GM12878 (cell line): Measurements from ENCODE around the gene SLC39A11. TPM values are rescaled to one million over a fixed set of nuclear protein-coding genes. Genes with fewer than 3 reads are reported as not detected.

ENCODE experiments used
- ATAC-seq: fragments of 200-7000 bp; cut with Tn5 transposase; 3 replicates; pipeline ENCODE4 v1.9.1; 2020; ENCODE audit warnings: mild to moderate bottlenecking, moderate library complexity
- BruUV-seq: library from RNA; stranded (reverse); fragments of 400-500 nt; replicated peaks from 2 replicates; lab custom pipeline; 2021; lab: Mats Ljungman, UMichigan
- CTCF ChIA-PET: fragments of 300-600 bp; sonication (Branson Sonifier 250); formaldehyde crosslinking; extraction: SDS; loops from one replicate; lab custom pipeline; 2021; ENCODE audit warnings: inconsistent platforms; lab: Yijun Ruan, JAX
- POLR2A ChIA-PET: fragments of 350-600 bp; formaldehyde crosslinking; extraction: SDS; loops from one replicate; lab custom pipeline; 2021; ENCODE audit warnings: inconsistent platforms; lab: Charles Lee
- RAD21 ChIA-PET: fragments of 300-600 bp; sonication (Branson Sonifier 250); formaldehyde crosslinking; loops from one replicate; lab custom pipeline; 2023; ENCODE audit warnings: antibody characterized with exemption; ENCODE audit not compliant: unreplicated experiment; lab: Charles Lee
- SMC1A ChIA-PET: fragments of 300-600 bp; sonication (Branson Sonifier 250); formaldehyde crosslinking; loops from one replicate; lab custom pipeline; 2023; ENCODE audit not compliant: unreplicated experiment, uncharacterized antibody; lab: Charles Lee
- DNase-seq: peaks from one replicate; pipeline ENCODE4 v3.0.0-alpha.2; 2011; ENCODE audit warnings: low read depth, low spot score
- FAIRE-seq: peaks from 3 replicates; lab custom pipeline; 2011; peaks lifted over from hg19 to GRCh38; lab: Jason Lieb, UNC
- H2AFZ ChIP-seq: 2 replicates; pipeline ENCODE4 v1.6.0; 2011; ENCODE audit warnings: low read depth, low read length, control low read depth; ENCODE audit not compliant: control insufficient read depth
- H3K27ac ChIP-seq: 2 replicates; pipeline ENCODE4 v1.5.1; 2011; ENCODE audit warnings: control low read depth; ENCODE audit not compliant: control insufficient read depth, insufficient read depth
- H3K27me3 ChIP-seq, 2 experiments: replicated peaks in 1 of 2; 2 replicates each; pipeline versions ENCODE4 v1.6.0 to v1.6.1; 2011; ENCODE audit warnings: low read length in 1 of 2; ENCODE audit not compliant: control insufficient read depth in 2 of 2, insufficient read depth in 2 of 2
- H3K36me3 ChIP-seq, 2 experiments: 2 replicates each; pipeline ENCODE4 v1.5.1; 2011; ENCODE audit warnings: low read length in 1 of 2; ENCODE audit not compliant: control insufficient read depth in 2 of 2, insufficient read depth in 2 of 2
- H3K4me1 ChIP-seq: 2 replicates; pipeline ENCODE4 v1.6.1; 2011; ENCODE audit warnings: mild to moderate bottlenecking, low read length, moderate library complexity, mixed read lengths; ENCODE audit not compliant: control insufficient read depth, insufficient read depth
- H3K4me2 ChIP-seq: 2 replicates; pipeline ENCODE4 v1.6.0; 2011; ENCODE audit warnings: control low read depth; ENCODE audit not compliant: control insufficient read depth, insufficient read depth
- H3K4me3 ChIP-seq: fragments of 200-600 bp; sonication (generic); 2 replicates; pipeline ENCODE4 v1.5.1; 2016
- H3K79me2 ChIP-seq: 2 replicates; pipeline ENCODE4 v1.6.0; 2011; ENCODE audit warnings: low read length; ENCODE audit not compliant: control insufficient read depth, insufficient read depth
- H3K9ac ChIP-seq: 2 replicates; pipeline ENCODE4 v1.8.0; 2011; ENCODE audit warnings: low read length, control low read depth, mixed read lengths; ENCODE audit not compliant: control insufficient read depth, insufficient read depth
- H3K9me3 ChIP-seq: replicated peaks from 3 replicates; pipeline ENCODE4 v1.5.1; 2011; ENCODE audit warnings: mild to moderate bottlenecking, low read length; ENCODE audit not compliant: control insufficient read depth, insufficient read depth
- H4K20me1 ChIP-seq: 2 replicates; pipeline ENCODE4 v1.6.0; 2011; ENCODE audit not compliant: control insufficient read depth, insufficient read depth
- BRCA1 ChIP-seq: IDR thresholded peaks from 2 replicates; pipeline ENCODE4 v1.6.1; 2011; ENCODE audit warnings: low read depth, low read length, improper control_type of control experiment
- CBX5 ChIP-seq: sonication (generic); IDR thresholded peaks from 2 replicates; pipeline ENCODE4 v1.6.1; 2016; ENCODE audit warnings: low read depth, moderate library complexity, mild to moderate bottlenecking, inconsistent platforms
- DPF2 ChIP-seq: fragments of 450-650 bp; IDR thresholded peaks from 2 replicates; pipeline ENCODE4 v1.6.1; 2017; ENCODE audit warnings: mild to moderate bottlenecking
- EED ChIP-seq: sonication (generic); IDR thresholded peaks from 2 replicates; pipeline ENCODE4 v1.6.1; 2016; ENCODE audit warnings: antibody characterized with exemption, low read depth
- ETV6 ChIP-seq, 2 experiments: fragments of 450-650 bp in 1 of 2; IDR thresholded peaks in 1 of 2; conservative IDR thresholded peaks in 1 of 2; 2 replicates each; pipeline ENCODE4 v1.6.1; 2014; ENCODE audit warnings: antibody characterized with exemption in 1 of 2, borderline replicate concordance in 1 of 2, low read depth in 1 of 2, mild to moderate bottlenecking in 1 of 2, moderate library complexity in 1 of 2
- IKZF1 ChIP-seq: fragments of 450-650 bp; conservative IDR thresholded peaks from 2 replicates; pipeline ENCODE4 v1.6.1; 2017; ENCODE audit warnings: antibody characterized with exemption, mild to moderate bottlenecking
- IKZF2 ChIP-seq, 2 experiments: fragments of 450-650 bp; IDR thresholded peaks; 2 replicates each; pipeline ENCODE4 v1.6.1; 2017; ENCODE audit warnings: mild to moderate bottlenecking in 2 of 2, moderate library complexity in 2 of 2
- IRF4 ChIP-seq: IDR thresholded peaks from 2 replicates; pipeline ENCODE4 v1.6.1; 2011; ENCODE audit warnings: low read depth, low read length
- MTA2 ChIP-seq: fragments of 450-650 bp; IDR thresholded peaks from 2 replicates; pipeline ENCODE4 v1.6.1; 2016; ENCODE audit warnings: low read depth, mild to moderate bottlenecking, moderate library complexity
- SIN3A ChIP-seq: IDR thresholded peaks from 2 replicates; pipeline ENCODE4 v1.6.1; 2012; ENCODE audit warnings: low read depth, low read length, improper control_type of control experiment
- SPI1 ChIP-seq: IDR thresholded peaks from 2 replicates; pipeline ENCODE4 v1.6.1; 2011; ENCODE audit warnings: low read depth, mild to moderate bottlenecking, low read length, moderate library complexity, borderline replicate concordance; ENCODE audit not compliant: insufficient read depth
- TCF12 ChIP-seq: IDR thresholded peaks from 2 replicates; pipeline ENCODE4 v1.6.1; 2011; ENCODE audit warnings: low read depth, mild to moderate bottlenecking, low read length
- WGBS: methylation state at CpG from one replicate; pipeline ENCODE4 v1.1.6; 2016; ENCODE audit warnings: low lambda C conversion rate; ENCODE audit not compliant: insufficient replicate concordance, insufficient coverage; ENCODE audit errors: missing lambda C conversion rate; 5-methylcytosine and 5-hydroxymethylcytosine counted together
- in situ Hi-C: fragments of 300-500 bp; cut with MboI; formaldehyde crosslinking; loops from 9 replicates; pipeline ENCODE4 v1.14.3; 2018; ENCODE audit warnings: mixed read lengths
- intact Hi-C: fragments of 100-400 bp; cut with micrococcal nuclease; formaldehyde crosslinking; loops from one replicate; pipeline ENCODE4 v1.14.2; 2022; ENCODE audit not compliant: unreplicated experiment
- polyA plus RNA-seq, 11 experiments: library from polyadenylated mRNA; depleted of rRNA in 4 of 11; unstranded in 6 of 11; stranded (reverse) in 5 of 11; fragments of >200 nt; fragmentation: Nextera tagmentation in 4 of 11; fragmentation: Illumina TruSeq in 1 of 11; extraction: Ambion mirVana in 4 of 11; extraction: Trizol in 1 of 11; gene quantifications; 1 replicate in 1 of 11; 2 replicates in 10 of 11; pipeline versions ENCODE4 v1.2.1 to v1.2.3, GENCODE V29; 2011 to 2016; ENCODE audit warnings: inconsistent platforms in 2 of 11, missing spikeins in 2 of 11, low read depth in 1 of 11
- total RNA-seq, 4 experiments: library from RNA; depleted of rRNA in 3 of 4; stranded (reverse); fragments of >200 nt in 3 of 4; fragmentation: Illumina TruSeq in 1 of 4; extraction: Trizol in 1 of 4; gene quantifications; 2 replicates each; pipeline versions ENCODE4 v1.2.1 to v1.2.3, GENCODE V29; 2013 to 2021

The SLC39A11 gene
- total and polyA plus RNA-seq, 10 of the 15 experiments (the other 5 are each of a cell fraction or from before 2014, with no cell fraction given): 8.6 to 23.8 (median 14.0) TPM

DNA sequence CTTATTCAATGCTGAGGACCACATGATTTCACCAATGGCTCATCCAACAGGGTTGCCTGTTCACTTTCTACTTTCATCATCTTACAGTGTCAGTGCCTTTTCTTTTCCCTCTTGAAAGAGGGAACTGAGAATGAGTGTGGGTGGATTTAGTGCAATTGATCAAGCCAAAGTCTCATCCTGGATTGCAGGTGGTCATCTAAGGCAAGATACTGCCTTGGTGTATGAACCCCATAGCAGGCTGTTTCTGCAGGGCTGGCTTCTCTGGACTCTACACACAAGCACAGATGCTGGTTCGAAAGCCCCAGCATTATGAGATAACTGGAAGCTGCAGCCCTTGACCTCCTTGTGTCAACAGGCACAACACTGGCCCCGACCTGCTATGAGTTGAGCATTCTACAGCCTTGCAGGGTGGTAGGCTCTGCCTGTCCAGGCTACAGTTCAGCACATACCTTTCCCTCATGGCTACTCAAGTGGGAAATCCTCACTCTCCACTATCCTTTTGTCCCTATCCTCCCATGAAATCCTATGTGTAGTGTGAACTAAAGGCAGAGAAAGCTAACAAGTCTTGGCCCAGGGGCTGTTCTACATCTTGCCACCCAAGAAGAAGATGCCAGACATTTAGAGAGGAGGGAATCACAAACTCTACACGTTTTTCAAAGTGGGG is 358.7 kb downstream of the SLC39A11 start:
- intact Hi-C loops: no loop called here
- no peaks in the 10 kb centered on the region for H3K79me2 ChIP-seq
- no peak overlapping the region for H2AFZ ChIP-seq
- H3K9me3 ChIP-seq: no peaks in the 10 kb centered on the region
- ChIA-PET CTCF (interaction anchor here (0.7 to 3.6 kb wide), 4 partner anchors 8 to 524 kb away, joined by 3 to 14 read pairs (median 4); no protein-coding TSS in a partner anchor), RAD21 (interaction anchor here (1.0 kb wide), 1 partner anchor 177 kb away, joined by 4 read pairs; no protein-coding TSS in a partner anchor), SMC1A (interaction anchor here (1.1 kb wide), 1 partner anchor 177 kb away, joined by 3 read pairs; no protein-coding TSS in a partner anchor), POLR2A (no interaction called here)
- no peaks in the 10 kb centered on the region for H3K27me3 ChIP-seq
- no peak overlapping the region for H3K9ac ChIP-seq
- no peaks in the 10 kb centered on the region for H4K20me1 ChIP-seq
- WGBS: 64% methylated on average over 3 of the region's 3 CpGs
- DNase-seq (no peak), ATAC-seq (peak; percentile 60), FAIRE-seq (peak; percentile 77)
- no TSS peak for BruUV-seq
- no peak overlapping the region for H3K27ac ChIP-seq
- H3K4me1 ChIP-seq: peaks cover 3% of the 10 kb centered on the region
- no peaks in the 10 kb centered on the region; a peak in 2 of 4 replicates for H3K36me3 ChIP-seq
- in situ Hi-C loops: no loop called here
- H3K4me2 ChIP-seq: no peak overlapping the region
- H3K4me3 ChIP-seq: no peak overlapping the region
- TF ChIP-seq EED (peak; percentile 69), SPI1 (peak; percentile 94), BRCA1 (no peak), ETV6 (conservative IDR thresholded peaks at IDR 0.05 in 1 of 2, IDR thresholded peaks at IDR 0.05 in 1 of 2; ENCODE audit: borderline replicate concordance in 1 of 2, low read depth in 1 of 2) (no peak), MTA2 (peak; percentile 29; the same call in 1 of the 2 replicates), IRF4 (peak; percentile 89), IKZF1 (peak; percentile 63), DPF2 (peak; percentile 76), CBX5 (no peak), SIN3A (no peak), IKZF2 (IDR thresholded peaks at IDR 0.05) (peak; percentile 68 to 71), TCF12 (0 out of 2 replicates have a peak, but pooled peaks have one; percentile 62)
